Keratinocyte (primary cell): ENCODE results near the gene MATN4. TPM values are rescaled to one million over a fixed set of nuclear protein-coding genes. Genes with fewer than 3 reads are reported as not detected.

ENCODE experiments used
- DNase-seq: peaks from one replicate; pipeline ENCODE4 v3.0.0-alpha.2; 2011; ENCODE audit warnings: low read depth, missing footprints, low spot score
- FAIRE-seq: peaks from 2 replicates; lab custom pipeline; 2011; peaks lifted over from hg19 to GRCh38; lab: Jason Lieb, UNC
- H2AFZ ChIP-seq: 2 replicates; pipeline ENCODE4 v1.6.0; 2012; ENCODE audit warnings: low read length, control low read depth, inconsistent platforms; ENCODE audit not compliant: control insufficient read depth
- H3K27ac ChIP-seq: 2 replicates; pipeline ENCODE4 v1.5.1; 2011; ENCODE audit warnings: low read length; ENCODE audit not compliant: control insufficient read depth, insufficient read depth
- H3K27me3 ChIP-seq: 3 replicates; pipeline ENCODE4 v1.6.0; 2011; ENCODE audit warnings: low read length; ENCODE audit not compliant: control insufficient read depth, insufficient read depth; ENCODE audit errors: extremely low read depth
- H3K36me3 ChIP-seq, 2 experiments: 2 replicates in 1 of 2; 3 replicates in 1 of 2; pipeline ENCODE4 v1.5.1; 2011; ENCODE audit warnings: low read length in 2 of 2, mild to moderate bottlenecking in 1 of 2; ENCODE audit not compliant: control insufficient read depth in 2 of 2, insufficient read depth in 2 of 2; ENCODE audit errors: extremely low read depth in 1 of 2
- H3K4me1 ChIP-seq: 3 replicates; pipeline ENCODE4 v1.5.1; 2011; ENCODE audit warnings: low read length; ENCODE audit not compliant: control insufficient read depth, insufficient read depth; ENCODE audit errors: extremely low read depth
- H3K4me2 ChIP-seq: 3 replicates; pipeline ENCODE4 v1.6.0; 2011; ENCODE audit warnings: low read depth, low read length; ENCODE audit not compliant: control insufficient read depth, insufficient read depth; ENCODE audit errors: extremely low read depth
- H3K4me3 ChIP-seq, 3 experiments: fragments of 200-600 bp in 1 of 3; sonication (generic) in 1 of 3; 2 replicates in 2 of 3; 3 replicates in 1 of 3; pipeline ENCODE4 v1.5.1; 2011 to 2016; ENCODE audit warnings: low read length in 3 of 3, mild to moderate bottlenecking in 3 of 3, control low read depth in 2 of 3, inconsistent platforms in 1 of 3, low read depth in 1 of 3, mixed read lengths in 1 of 3, mixed run types in 1 of 3, moderate library complexity in 1 of 3; ENCODE audit not compliant: control insufficient read depth in 2 of 3, insufficient read depth in 2 of 3; ENCODE audit errors: extremely low read depth in 1 of 3
- H3K79me2 ChIP-seq: 2 replicates; pipeline ENCODE4 v1.6.0; 2012; ENCODE audit warnings: low read length; ENCODE audit not compliant: control insufficient read depth, insufficient read depth
- H3K9ac ChIP-seq: 3 replicates; pipeline ENCODE4 v1.6.0; 2011; ENCODE audit warnings: low read length; ENCODE audit not compliant: control insufficient read depth, insufficient read depth; ENCODE audit errors: extremely low read depth
- H3K9me1 ChIP-seq: 3 replicates; pipeline ENCODE4 v1.6.0; 2011; ENCODE audit warnings: low read length; ENCODE audit not compliant: control insufficient read depth, insufficient read depth; ENCODE audit errors: extremely low read depth
- H3K9me3 ChIP-seq: 2 replicates; pipeline ENCODE4 v1.5.1; 2012; ENCODE audit warnings: low read depth, low read length; ENCODE audit not compliant: control insufficient read depth
- H4K20me1 ChIP-seq: 3 replicates; pipeline ENCODE4 v1.6.0; 2011; ENCODE audit warnings: low read length; ENCODE audit not compliant: control insufficient read depth, insufficient read depth; ENCODE audit errors: extremely low read depth
- CTCF ChIP-seq, 3 experiments: IDR thresholded peaks in 1 of 3; conservative IDR thresholded peaks in 1 of 3; optimal IDR thresholded peaks in 1 of 3; 2 replicates in 2 of 3; 3 replicates in 1 of 3; pipeline versions ENCODE3 to v1.5.1; 2011; ENCODE audit warnings: low read length in 3 of 3, mild to moderate bottlenecking in 3 of 3, moderate library complexity in 2 of 3, control low read depth in 1 of 3, inconsistent platforms in 1 of 3; ENCODE audit not compliant: insufficient read depth in 2 of 3; ENCODE audit errors: extremely low read depth in 1 of 3
- EZH2 ChIP-seq: IDR thresholded peaks from one replicate; pipeline ENCODE4 v1.6.1; 2012; ENCODE audit warnings: inconsistent platforms, mild to moderate bottlenecking, low read length, moderate library complexity
- dilution Hi-C: fragments of 300-500 bp; cut with MboI; formaldehyde crosslinking; loops from one replicate; pipeline ENCODE4 v1.7.0; 2020; ENCODE audit warnings: low sequenced_read_pairs; ENCODE audit not compliant: extremely low pct_ligation_motif_present
- polyA plus RNA-seq, 5 experiments: library from polyadenylated mRNA; depleted of rRNA in 3 of 5; stranded (reverse) in 3 of 5; stranded (forward) in 1 of 5; unstranded in 1 of 5; fragments of >200 nt; gene quantifications; 1 replicate in 1 of 5; 2 replicates in 3 of 5; 3 replicates in 1 of 5; pipeline versions ENCODE4 v1.2.1 to v1.2.3, GENCODE V29; 2011 to 2012; ENCODE audit warnings: missing spikeins in 2 of 5, low read depth in 1 of 5, low replicate concordance in 1 of 5

MATN4 gene
- polyA plus RNA-seq, 1 donor (not counting 4 experiments of a cell fraction or from before 2014, with no cell fraction given), result not detected

GRCh38 chr20:45318386-45318939 lies 10.4 kb upstream of the MATN4 start:
- no peak for FAIRE-seq
- TF ChIP-seq CTCF (optimal IDR thresholded peaks at IDR 0.05 in 1 of 3, IDR thresholded peaks at IDR 0.05 in 1 of 3, conservative IDR thresholded peaks at IDR 0.05 in 1 of 3; ENCODE audit: extremely low read depth in 1 of 3, insufficient read depth in 2 of 3, low read length in 3 of 3) (no peak), EZH2 (no peak)
- dilution Hi-C loops, result no loop called here

GRCh38 chr20:45317826-45318225 lies 9.7 kb upstream of the MATN4 start:
- FAIRE-seq (no peak), DNase-seq (no peak)
- no peak overlapping the region for H3K4me3 ChIP-seq
- dilution Hi-C loops, result no loop called here
- H3K4me1 ChIP-seq, result peaks cover 7% of the 10 kb centered on the region
- H2AFZ ChIP-seq, result no peak overlapping the region
- H4K20me1 ChIP-seq, result no peaks in the 10 kb centered on the region
- no peaks in the 10 kb centered on the region for H3K9me3 ChIP-seq
- TF ChIP-seq EZH2 (no peak), CTCF (optimal IDR thresholded peaks at IDR 0.05 in 1 of 3, IDR thresholded peaks at IDR 0.05 in 1 of 3, conservative IDR thresholded peaks at IDR 0.05 in 1 of 3; ENCODE audit: extremely low read depth in 1 of 3, insufficient read depth in 2 of 3, low read length in 3 of 3) (no peak)
- H3K36me3 ChIP-seq, result no peaks in the 10 kb centered on the region
- no peak overlapping the region for H3K27ac ChIP-seq
- H3K9me1 ChIP-seq, result no peaks in the 10 kb centered on the region
- no peak overlapping the region for H3K4me2 ChIP-seq
- peaks cover 15% of the 10 kb centered on the region for H3K27me3 ChIP-seq
- H3K9ac ChIP-seq, result no peak overlapping the region
- H3K79me2 ChIP-seq, result no peaks in the 10 kb centered on the region

More at GRCh38 chr20:45318386-45318939, 10.4 kb upstream of the MATN4 start:
- H3K9me3 ChIP-seq, result no peaks in the 10 kb centered on the region
- H3K27ac ChIP-seq, result no peak overlapping the region
- H4K20me1 ChIP-seq, result no peaks in the 10 kb centered on the region
- DNase-seq, result no peak
- no peak overlapping the region for H3K4me2 ChIP-seq
- no peak overlapping the region for H2AFZ ChIP-seq
- H3K4me1 ChIP-seq, result peaks cover 7% of the 10 kb centered on the region
- no peak overlapping the region for H3K4me3 ChIP-seq
- H3K27me3 ChIP-seq, result peaks cover 15% of the 10 kb centered on the region
- no peaks in the 10 kb centered on the region for H3K36me3 ChIP-seq
- H3K9ac ChIP-seq, result no peak overlapping the region
- no peaks in the 10 kb centered on the region for H3K9me1 ChIP-seq
- H3K79me2 ChIP-seq, result no peaks in the 10 kb centered on the region
